GM19372 (cell line): ENCODE data around the gene HCN1.
"Not testable (repeated sequence)": the region's sequence is repeated elsewhere in the genome, so short reads cannot be mapped to it uniquely, and the experiment has no call there.

ENCODE experiments used
- ATAC-seq: cut with Tn5 transposase; IDR thresholded peaks from one replicate; pipeline ENCODE4 v1.9.1; 2021; ENCODE audit warnings: mild to moderate bottlenecking, low read depth, moderate library complexity; ENCODE audit not compliant: unreplicated experiment

The HCN1 gene

DNA sequence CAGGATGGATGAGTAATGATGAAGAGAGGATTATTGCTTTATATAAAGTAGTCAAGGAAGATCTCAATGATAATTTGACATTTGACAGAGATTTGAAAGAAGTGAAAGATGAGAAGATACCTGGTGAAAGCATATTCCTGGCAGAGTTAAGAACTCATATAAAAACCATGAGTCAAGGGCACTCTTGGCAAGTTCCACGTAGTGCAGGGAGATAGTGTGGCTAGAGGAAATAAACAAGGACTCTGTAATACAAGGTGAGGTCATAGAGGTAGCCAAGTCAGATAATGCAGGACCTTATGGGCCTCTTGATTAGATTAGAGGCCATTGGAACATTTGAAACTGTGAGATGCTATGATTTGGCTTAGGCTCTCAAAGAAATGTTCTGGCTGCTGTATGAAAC is 72.3 kb downstream of the HCN1 start:
- no peak for ATAC-seq

- no peak for ATAC-seq
These were observed 73.8 kb downstream of the HCN1 start for GRCh38 chr5:45622365-45622764.

DNA sequence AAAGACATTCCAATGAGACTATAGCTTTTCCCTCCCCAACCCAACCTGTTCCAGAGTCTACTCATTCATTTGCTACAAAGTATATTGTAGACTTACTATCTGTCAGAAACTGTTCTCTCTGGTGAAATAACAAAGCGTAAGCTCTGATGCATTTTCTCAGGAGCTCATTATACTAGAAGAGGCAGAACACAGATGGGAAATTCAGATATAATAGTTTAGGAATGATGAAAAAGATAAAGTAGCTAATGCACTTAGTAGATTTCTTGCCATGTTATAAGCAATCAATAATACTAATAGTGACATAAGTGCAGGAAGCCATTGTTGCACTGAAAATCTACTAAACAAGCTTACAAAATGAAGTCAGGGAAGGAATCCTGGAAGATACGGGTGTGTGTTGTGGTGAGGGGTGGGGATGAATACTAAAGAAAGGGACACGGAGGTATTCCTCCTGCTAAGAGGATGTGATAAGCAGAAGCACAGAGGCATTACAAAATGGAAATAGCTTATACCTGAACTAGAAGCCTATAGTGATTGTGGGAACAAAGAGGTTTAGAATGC is 78.2 kb downstream of the HCN1 start:
- ATAC-seq: no peak

DNA sequence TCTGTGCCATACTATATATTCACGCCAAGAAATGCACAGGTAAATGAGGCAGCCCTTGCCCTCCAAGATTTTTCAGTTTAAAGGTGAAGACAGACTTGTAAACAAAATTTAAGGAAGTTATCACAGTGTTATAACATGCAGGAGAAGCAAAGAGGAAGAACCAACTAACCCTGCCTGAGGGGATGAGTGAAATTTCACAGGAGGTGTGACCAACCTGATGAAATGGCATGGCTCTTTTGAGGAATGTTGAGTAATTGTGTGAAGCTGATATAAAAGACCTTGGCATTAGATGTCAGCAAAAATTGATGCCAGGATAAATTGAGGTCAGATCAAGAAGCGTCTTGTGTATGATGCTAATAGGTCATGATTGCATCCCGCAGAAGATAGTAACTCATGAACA is 86.5 kb downstream of the HCN1 start:
- ATAC-seq: no peak

- ATAC-seq: no peak
These were observed 92.1 kb downstream of the HCN1 start for GRCh38 chr5:45604092-45604491.

DNA sequence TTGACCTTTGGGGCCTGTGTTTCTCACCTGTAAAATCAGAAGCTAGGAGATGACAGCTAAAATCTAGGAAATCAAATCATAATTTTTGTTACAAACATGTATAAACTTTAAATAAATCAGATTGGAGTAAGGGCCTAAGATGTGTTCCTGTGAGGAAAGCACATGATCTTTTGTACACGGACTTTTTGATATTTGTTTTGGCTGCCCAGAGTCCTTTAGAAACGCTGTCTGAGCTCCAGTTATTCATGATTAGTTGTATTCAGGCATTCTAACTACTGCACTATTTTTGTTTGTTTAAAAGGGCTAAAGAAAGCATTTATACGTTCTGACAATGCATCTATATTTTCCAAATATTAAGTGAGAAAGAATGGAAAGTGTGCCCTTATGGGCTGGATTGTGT is 94.8 kb downstream of the HCN1 start:
- no peak for ATAC-seq

- no peak for ATAC-seq
These were observed 99.9 kb downstream of the HCN1 start for GRCh38 chr5:45596320-45596719.

GRCh38 chr5:45586001-45586400 is 110.2 kb downstream of the HCN1 start:
- ATAC-seq: not testable (repeated sequence)

DNA sequence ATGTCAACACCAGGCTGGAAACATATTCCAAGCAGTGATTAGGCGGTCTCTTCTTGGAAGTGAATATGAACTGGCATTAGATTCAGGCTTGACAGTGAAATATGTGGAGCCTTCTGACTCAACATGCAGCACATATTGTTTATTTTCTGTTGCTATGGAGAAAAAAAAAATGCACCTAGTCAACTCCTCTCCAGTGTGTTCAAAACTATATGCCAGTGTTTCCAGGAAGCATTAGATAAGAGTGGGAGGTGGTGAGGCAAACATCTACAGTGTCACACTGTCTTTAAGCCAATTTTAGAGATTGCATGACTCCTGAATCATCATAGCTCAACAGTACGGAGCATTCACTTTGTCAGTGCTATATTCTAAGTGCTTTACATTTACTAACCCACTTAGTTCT is 117.9 kb downstream of the HCN1 start:
- no peak for ATAC-seq

DNA sequence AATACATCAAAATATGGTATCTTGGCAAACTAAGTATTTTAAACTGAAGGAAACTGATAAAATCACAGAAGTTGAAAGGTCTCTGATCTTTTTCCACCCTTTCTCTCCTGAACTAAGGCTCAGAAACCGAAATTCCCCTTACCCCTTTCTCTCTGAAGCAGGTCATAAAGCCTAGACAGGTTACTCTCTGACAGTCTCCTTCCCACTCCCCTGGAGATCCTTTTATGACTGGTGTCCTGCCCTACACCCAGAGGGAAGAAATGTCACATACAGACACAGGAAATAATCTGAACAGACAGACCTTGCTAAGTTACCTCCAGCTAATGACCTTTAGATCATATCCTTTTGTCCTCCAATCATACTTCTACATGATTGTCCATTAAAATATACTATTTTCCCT is 127.4 kb downstream of the HCN1 start:
- ATAC-seq: no peak

DNA sequence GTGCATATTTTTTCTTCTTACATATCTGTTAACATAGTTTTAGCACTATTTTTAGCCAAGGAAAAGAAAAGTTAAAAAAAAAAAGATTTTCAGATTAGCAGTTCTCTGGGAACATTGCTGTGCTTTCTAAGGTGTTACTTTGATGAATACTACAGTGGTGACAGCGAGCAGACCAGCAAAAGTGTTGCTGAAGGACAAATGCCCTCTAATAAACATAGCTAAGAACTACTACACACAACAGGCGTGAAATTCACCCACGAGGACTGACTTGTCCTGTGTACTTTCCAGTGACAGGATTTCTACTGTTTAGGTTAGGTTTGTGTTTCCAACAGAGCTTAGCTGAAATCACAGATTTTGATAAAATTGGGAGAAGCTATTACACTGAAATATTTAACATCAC is 153.8 kb downstream of the HCN1 start:
- no peak for ATAC-seq

DNA sequence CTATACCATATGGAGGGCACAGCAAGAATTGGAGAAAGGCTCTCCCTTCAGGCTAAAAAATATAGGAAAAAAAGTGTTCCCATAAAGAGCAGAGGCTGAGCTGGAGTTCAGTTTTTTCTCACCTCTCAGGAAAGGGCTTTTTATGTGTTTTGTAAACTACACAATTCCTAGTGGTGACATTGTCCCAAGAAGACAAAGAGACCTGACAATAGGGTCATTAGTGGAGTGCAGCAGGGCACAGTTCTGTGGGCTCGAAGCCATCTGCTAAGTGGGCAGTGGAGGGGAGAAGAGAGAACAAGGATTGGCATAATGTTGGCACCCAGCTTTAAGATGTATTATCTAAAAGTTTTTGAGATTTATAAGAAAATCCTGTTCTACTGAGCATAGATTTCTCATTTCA is 162.5 kb downstream of the HCN1 start:
- ATAC-seq: no peak

DNA sequence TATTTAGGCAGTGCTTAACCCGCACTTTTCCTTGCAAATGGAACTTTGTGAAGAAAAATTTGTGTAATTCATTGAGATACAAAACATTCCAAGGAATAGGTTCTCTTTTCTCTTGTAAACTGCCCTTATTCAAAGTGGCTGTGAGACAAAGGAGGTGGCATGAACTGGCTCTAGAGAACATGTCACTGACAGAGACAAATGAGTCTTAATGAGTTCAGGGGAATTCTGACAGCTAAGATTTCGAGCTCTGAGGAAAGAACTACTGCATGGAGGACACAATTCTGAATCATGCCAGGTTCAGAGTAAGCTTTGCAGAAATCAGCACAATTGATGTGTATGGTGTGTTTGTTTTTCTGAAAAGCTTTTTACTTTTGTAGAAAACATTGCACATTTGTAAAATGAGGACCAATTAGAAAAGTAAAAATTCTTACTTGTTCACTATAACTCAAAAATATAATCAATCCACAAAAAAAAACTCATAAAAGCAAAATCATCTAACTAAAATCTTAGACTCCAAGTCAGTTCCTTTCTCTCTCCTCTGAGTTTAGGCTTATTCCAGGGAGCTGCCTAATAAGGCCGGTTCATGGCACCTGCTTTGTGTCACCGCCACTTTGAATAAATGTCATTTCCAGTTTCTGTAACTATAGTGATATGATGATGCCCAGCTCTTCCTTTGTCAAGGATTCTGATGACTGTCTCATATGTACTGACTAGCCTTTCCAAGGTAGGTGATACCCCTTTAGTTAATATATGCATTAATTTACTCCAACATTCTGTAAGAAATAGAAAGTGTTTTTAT is 163.2 kb downstream of the HCN1 start:
- ATAC-seq: no peak

DNA sequence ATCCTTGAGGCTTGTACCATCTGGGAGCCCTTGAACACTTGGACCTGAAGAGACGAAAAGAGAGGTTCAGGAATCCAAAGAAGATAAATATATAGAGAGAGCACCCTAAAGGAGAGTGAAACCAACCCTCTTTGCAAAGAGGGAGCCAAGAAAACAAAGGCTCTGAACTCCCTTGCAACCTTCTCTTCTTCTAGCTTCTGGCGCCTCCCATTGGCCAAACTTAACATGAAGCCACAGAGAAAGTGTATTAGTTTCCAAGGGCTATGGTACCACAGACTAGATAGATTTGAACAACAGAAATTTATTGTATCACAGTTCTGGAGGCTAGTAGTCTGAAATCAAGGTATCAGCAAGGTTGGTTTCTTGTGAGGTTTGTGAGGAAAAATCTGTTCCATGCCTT is 175.1 kb downstream of the HCN1 start:
- no peak for ATAC-seq

GRCh38 chr5:45512521-45512920 is 183.7 kb downstream of the HCN1 start:
- no peak for ATAC-seq

DNA sequence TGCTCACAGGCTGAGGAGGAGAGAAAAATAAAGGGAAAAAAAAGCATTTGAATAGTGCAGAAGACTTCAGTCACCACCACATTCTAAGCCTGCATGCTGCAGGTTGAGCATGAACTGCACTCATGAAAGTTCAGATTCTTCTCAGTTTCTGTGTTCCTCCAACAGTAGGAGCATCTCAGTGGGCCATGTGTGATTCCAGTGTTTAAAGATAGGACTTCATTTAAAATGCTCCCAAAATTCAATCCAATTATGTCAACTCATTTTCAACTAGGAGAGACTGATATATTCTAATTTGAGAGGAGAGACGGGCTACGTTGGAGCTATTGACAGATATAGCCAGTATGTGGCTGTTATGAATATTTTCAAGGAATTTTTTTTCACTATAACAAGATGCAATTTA is 186.8 kb downstream of the HCN1 start:
- no peak for ATAC-seq

DNA sequence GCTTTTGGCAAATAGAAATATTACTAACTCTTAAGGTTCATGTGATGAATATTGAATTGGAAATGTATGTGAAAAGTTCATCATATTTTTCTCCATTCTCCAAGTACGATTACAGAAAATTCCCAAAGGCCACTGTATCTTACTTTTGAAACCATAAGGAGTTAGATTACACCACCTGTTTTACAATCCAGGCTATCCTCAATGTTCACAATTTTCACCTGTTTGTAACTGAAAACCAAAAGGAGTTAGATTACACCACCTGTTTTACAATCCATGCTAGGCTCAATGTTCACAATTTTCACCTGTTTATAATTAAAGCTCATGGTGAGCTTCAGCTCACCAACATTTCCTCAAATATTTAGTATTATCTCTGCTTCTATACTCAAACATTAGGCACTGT is 188.0 kb downstream of the HCN1 start:
- ATAC-seq: no peak

- ATAC-seq: no peak
These were observed 189.0 kb downstream of the HCN1 start for GRCh38 chr5:45507178-45507577.

DNA sequence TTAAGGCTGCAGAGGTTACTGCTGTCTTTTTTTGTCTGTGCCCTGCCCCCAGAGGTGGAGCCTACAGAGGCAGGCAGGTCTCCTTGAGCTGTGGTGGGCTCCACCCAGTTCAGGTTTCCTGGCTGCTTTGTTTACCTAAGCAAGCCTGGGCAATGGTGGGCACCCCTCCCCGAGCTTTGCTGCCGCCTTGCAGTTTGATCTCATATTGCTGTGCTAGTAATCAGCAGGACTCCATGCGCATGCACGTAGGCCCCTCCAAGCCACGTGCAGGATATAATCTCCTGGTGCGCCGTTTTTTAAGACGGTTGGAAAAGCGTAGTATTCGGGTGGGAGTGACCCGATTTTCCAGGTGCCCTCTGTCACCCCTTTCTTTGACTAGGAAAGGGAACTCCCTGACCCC is 197.2 kb downstream of the HCN1 start:
- ATAC-seq: not testable (repeated sequence)

- no peak for ATAC-seq
These were observed 204.8 kb downstream of the HCN1 start for GRCh38 chr5:45491368-45491767.

DNA sequence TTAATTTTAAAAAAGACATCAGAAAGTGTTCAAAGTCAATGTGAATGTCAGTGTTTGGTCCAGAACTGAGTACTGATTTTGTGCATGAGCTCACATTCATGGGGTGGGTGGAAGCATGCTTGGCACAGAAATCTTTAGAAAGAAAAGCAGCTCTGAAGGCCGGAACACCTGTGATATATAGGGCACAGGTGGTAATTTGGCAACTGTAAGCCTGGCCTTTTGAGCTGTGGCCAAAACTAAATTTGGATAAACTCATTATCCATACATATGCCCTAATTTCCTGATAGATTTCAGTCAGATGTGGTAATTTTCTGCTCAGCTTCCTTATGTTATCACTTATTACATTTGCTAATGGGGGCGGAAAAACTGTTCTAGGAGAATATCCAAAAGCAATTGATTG is 211.4 kb downstream of the HCN1 start:
- no peak for ATAC-seq

DNA sequence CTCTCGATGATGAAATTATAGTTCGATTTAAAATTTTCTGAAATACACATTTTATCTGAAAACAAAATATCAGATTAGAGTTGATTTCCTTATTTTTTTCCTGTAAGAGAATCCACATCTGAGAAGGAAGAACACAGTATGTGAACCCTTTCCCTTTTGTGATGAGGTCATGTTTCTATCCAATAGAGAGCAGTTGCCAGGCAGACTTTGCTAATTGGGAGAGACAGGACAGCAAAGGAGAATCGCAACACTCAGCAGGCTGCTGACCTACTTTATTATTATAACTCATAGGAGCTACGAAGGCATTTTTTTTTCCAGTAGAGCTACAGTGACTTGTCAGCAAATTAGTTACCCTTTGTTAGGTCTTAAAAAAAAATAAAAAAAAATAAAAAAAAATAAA is 242.1 kb downstream of the HCN1 start:
- no peak for ATAC-seq
